Measurements from ENCODE around the gene TMCC2.

- TF ChIP-seq SIN3A (IDR thresholded peaks at IDR 0.05; ENCODE audit: low read depth), result peak; percentile 86
- TF ChIP-seq CTCF (IDR thresholded peaks at IDR 0.05 in 2 of 3, conservative IDR thresholded peaks at IDR 0.05 in 1 of 3; ENCODE audit: borderline replicate concordance in 1 of 3, insufficient read depth in 1 of 3, low read depth in 2 of 3, low read length in 2 of 3), result no peak
- TF ChIP-seq POLR2A (IDR thresholded peaks at IDR 0.05; ENCODE audit: borderline replicate concordance, extremely low read depth, insufficient read depth, insufficient read length), result peak; percentile 86
- no peak for TF ChIP-seq REST (IDR thresholded peaks at IDR 0.05; ENCODE audit: low read depth)
- peak; percentile 92 for TF ChIP-seq SP1 (IDR thresholded peaks at IDR 0.05; ENCODE audit: low read depth)
- peak; percentile 49; the same call in 1 of the 2 replicates for TF ChIP-seq CEBPB (IDR thresholded peaks at IDR 0.05; ENCODE audit: low read depth)
- TF ChIP-seq MAX (IDR thresholded peaks at IDR 0.05), result peak; percentile 75
- no peak for TF ChIP-seq EZH2 (IDR thresholded peaks at IDR 0.05)
- peak; percentile 81; the same call in 1 of the 2 replicates for TF ChIP-seq POLR2AphosphoS5 (IDR thresholded peaks at IDR 0.05; ENCODE audit: low read depth, low read length)
- TF ChIP-seq EZH2phosphoT487 (IDR thresholded peaks at IDR 0.05; ENCODE audit: borderline replicate concordance), result no peak
- peak; percentile 40 for TF ChIP-seq RAD21 (IDR thresholded peaks at IDR 0.05; ENCODE audit: low read depth)
Observed at GRCh38 chr1:205211169-205211838, 16.4 kb upstream of the TMCC2 start, which contains the start of gene DSTYK.
